GM12801 (cell line): ENCODE results near the gene DAPK1.

ENCODE experiments used
- TF ChIP-seq, protein P1 (sequence below): IDR thresholded peaks from one replicate; pipeline ENCODE4 v1.5.1; 2011; ENCODE audit warnings: control low read depth; ENCODE audit not compliant: insufficient read length; ENCODE audit errors: extremely low read depth

The DAPK1 gene

DNA sequence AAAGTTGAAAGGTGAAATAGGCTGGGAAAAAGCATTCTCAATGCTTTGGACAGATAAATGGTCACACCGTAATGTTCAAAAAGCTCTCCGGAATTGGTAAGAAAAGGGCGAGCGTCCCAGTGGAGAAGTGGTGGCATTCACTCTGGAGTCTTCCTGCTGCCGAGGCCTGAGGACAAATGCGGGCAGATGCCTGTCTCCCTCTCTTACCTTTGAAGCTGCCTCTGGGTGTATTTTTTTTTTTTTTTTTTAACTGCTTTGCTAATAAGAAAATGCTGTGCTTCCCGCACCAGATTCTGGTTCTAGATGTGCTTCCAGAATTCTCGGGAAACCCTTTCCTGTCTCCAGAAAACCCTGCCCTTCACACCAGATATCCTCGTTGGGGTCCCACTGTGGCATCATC, 203.8 kb downstream of the DAPK1 start:
- TF ChIP-seq, protein P1, sequence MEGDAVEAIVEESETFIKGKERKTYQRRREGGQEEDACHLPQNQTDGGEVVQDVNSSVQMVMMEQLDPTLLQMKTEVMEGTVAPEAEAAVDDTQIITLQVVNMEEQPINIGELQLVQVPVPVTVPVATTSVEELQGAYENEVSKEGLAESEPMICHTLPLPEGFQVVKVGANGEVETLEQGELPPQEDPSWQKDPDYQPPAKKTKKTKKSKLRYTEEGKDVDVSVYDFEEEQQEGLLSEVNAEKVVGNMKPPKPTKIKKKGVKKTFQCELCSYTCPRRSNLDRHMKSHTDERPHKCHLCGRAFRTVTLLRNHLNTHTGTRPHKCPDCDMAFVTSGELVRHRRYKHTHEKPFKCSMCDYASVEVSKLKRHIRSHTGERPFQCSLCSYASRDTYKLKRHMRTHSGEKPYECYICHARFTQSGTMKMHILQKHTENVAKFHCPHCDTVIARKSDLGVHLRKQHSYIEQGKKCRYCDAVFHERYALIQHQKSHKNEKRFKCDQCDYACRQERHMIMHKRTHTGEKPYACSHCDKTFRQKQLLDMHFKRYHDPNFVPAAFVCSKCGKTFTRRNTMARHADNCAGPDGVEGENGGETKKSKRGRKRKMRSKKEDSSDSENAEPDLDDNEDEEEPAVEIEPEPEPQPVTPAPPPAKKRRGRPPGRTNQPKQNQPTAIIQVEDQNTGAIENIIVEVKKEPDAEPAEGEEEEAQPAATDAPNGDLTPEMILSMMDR = no peak

DNA sequence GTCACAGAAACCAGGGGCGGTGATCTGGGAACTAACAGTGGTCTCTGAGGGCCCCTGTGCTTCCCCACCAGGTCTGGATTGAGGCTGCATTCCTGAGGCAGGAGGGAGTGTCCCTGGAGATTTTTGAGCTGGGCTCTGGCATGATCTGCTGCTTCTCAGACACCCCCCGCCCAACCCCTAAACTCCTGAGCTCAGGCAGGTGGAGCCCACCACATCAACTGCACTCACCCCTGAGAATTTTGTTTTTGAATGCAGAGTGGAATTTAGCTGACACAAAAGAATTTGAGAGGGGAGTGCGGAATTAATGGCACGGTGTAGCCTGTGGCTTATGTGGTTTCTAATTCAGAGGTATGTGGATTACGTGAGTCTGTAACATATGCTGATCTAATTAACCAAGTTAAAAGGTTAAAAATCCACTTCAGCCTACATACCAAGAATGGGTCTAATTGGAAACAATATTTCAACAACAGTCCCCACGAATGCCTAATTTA, 204.3 kb downstream of the DAPK1 start:
- TF ChIP-seq, protein P1 = no peak

DNA sequence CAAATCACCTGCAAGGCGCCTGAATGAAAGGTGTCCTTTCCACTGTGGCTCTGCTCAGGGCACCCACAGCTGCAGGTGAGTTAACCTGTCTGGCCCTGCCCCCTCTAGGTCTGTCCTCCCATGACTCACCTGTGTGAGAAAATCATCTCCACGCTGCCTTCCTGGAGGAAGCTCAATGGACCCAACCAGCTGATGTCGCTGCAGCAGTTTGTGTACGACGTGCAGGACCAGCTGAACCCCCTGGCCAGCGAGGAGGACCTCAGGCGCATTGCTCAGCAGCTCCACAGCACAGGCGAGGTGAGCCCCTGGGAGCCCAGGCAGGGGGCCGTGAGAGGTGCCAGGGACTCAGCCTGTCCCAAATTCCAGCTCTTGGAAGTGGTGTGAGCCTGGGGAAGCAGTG, 205.3 kb downstream of the DAPK1 start:
- TF ChIP-seq, protein P1 = no peak

DNA sequence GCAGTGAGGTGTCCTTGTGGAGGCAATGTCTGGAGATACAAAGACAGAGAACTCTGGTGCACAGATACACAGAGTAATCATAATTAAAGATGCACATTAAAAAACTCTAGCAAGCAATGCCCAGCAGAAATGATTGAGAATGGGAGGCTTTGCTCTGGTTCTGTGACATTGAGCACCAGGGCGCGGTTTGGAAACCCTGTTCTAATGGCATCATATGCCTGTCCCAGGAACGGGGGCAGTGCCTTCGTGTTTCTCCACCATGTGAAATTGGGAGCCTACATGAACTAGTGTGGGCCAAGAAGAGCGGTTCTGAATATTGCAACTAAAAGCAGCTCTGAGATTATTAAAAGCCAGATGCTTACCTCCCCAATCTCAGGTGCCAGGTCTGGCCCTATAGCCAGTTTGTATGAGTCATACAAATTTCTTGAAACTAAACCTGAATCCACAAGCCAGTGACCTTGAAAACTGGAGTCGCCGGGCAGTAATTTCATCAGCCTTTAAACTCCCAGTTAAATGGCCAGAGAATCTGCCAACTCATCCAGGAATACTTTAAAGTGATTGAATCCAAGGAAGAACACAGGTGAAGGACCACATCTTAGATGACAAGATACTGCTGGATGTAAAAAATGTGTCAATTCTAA, 206.1 kb downstream of the DAPK1 start:
- TF ChIP-seq, protein P1 = no peak

DNA sequence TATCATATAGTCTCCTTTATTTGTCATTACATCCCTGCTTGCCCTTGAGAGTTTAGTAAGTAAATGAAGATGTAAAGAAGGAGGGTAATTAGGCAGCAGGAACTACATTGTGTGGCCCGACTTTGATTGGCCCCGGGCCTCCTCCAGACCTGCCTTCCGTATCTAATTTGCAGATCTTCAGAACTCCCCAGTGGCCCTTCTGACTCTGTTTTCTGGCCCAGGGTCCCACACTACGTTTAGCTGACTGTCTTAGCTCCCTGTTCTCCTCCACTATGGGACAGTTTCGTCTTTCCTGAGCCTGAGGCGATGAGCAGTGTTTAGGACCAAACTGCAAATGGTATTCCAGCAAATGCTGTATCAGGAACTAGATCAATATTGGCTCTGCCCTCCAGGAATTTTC, 206.7 kb downstream of the DAPK1 start:
- TF ChIP-seq, protein P1 = no peak

DNA sequence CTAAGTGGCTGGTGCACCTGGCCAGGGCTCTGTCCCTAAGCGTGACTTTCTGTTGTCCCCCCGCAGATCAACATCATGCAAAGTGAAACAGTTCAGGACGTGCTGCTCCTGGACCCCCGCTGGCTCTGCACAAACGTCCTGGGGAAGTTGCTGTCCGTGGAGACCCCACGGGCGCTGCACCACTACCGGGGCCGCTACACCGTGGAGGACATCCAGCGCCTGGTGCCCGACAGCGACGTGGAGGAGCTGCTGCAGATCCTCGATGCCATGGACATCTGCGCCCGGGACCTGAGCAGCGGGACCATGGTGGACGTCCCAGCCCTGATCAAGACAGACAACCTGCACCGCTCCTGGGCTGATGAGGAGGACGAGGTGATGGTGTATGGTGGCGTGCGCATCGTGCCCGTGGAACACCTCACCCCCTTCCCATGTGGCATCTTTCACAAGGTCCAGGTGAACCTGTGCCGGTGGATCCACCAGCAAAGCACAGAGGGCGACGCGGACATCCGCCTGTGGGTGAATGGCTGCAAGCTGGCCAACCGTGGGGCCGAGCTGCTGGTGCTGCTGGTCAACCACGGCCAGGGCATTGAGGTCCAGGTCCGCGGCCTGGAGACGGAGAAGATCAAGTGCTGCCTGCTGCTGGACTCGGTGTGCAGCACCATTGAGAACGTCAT, 208.5 kb downstream of the DAPK1 start:
- TF ChIP-seq, protein P1 = no peak

DNA sequence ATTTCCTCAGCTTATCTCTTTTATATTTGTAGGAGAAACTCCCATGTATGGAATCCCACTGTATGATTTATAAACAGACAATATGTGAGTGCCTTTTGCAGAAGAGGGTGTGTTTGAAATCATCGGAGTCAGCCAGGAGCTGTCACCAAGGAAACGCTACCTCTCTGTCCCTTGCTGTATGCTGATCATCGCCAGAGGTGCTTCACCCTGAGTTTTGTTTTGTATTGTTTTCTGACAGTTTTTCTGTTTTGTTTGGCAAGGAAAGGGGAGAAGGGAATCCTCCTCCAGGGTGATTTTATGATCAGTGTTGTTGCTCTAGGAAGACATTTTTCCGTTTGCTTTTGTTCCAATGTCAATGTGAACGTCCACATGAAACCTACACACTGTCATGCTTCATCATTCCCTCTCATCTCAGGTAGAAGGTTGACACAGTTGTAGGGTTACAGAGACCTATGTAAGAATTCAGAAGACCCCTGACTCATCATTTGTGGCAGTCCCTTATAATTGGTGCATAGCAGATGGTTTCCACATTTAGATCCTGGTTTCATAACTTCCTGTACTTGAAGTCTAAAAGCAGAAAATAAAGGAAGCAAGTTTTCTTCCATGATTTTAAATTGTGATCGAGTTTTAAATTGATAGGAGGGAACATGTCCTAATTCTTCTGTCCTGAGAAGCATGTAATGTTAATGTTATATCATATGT, 210.3 kb downstream of the DAPK1 start:
- TF ChIP-seq, protein P1 = no peak
